ENCODE results near the gene RALGAPA2. TPM values are rescaled to one million over a fixed set of nuclear protein-coding genes. Genes with fewer than 3 reads are reported as not detected.

RALGAPA2 gene
- total and polyA plus RNA-seq, 8 donors: 9.6 to 41.7 (median 24.5) TPM

- no peaks in the 10 kb centered on the region for H3K36me3 ChIP-seq
- H3K9me3 ChIP-seq: no peaks in the 10 kb centered on the region
- no peak overlapping the region for H3K27ac ChIP-seq
- intact Hi-C loops (cut with DNase I): no loop called here
- no peak for ATAC-seq
- H3K4me3 ChIP-seq: no peak overlapping the region
- WGBS, 2 donors: 87 to 91% methylated on average over 6 of the region's 6 CpGs
- DNase-seq: no peak
- peaks cover 0 to 7% (median under 1%) of the 10 kb centered on the region in 3 donors for H3K4me1 ChIP-seq
- H3K27me3 ChIP-seq: no peaks in the 10 kb centered on the region
- FAIRE-seq: no peak
- no peak for TF ChIP-seq CTCF (IDR thresholded peaks at IDR 0.05)
Observed at GRCh38 chr20:20736303-20736702, 23.9 kb upstream of the RALGAPA2 start.

- no peak for TF ChIP-seq CTCF (IDR thresholded peaks at IDR 0.05)
- DNase-seq: no peak
- Histone ChIP-seq H3K36me3 (no peaks in the 10 kb centered on the region), H3K4me1 (no peaks in the 10 kb centered on the region), H3K27ac (no peak overlapping the region), H3K4me3 (no peak overlapping the region), H3K9me3 (no peaks in the 10 kb centered on the region), H3K27me3 (no peaks in the 10 kb centered on the region)
- intact Hi-C loops (cut with DNase I): no loop called here
- WGBS, 2 donors: 78 to 81% methylated on average over 3 of the region's 3 CpGs
- peak in 1 of 4 donors; percentile 20 for ATAC-seq
- no peak for FAIRE-seq
Observed at GRCh38 chr20:20734475-20734948, 22.1 kb upstream of the RALGAPA2 start.

GRCh38 chr20:20733943-20734342 lies 21.5 kb upstream of the RALGAPA2 start:
- ATAC-seq (no peak), DNase-seq (no peak), FAIRE-seq (no peak)
- Histone ChIP-seq H3K4me1 (no peaks in the 10 kb centered on the region), H3K4me3 (no peak overlapping the region), H3K27ac (no peak overlapping the region), H3K27me3 (no peaks in the 10 kb centered on the region), H3K9me3 (no peaks in the 10 kb centered on the region), H3K36me3 (no peaks in the 10 kb centered on the region)
- TF ChIP-seq CTCF (IDR thresholded peaks at IDR 0.05): no peak
- WGBS, 2 donors: 89 to 91% methylated on average over 1 of the region's 1 CpG
- intact Hi-C loops (cut with DNase I): no loop called here

- H3K9me3 ChIP-seq: no peaks in the 10 kb centered on the region
- DNase-seq: no peak
- intact Hi-C loops (cut with DNase I): no loop called here
- H3K4me3 ChIP-seq: no peak overlapping the region
- TF ChIP-seq CTCF (IDR thresholded peaks at IDR 0.05): no peak
- WGBS, 2 donors: 68 to 84% methylated on average over 4 of the region's 4 CpGs
- FAIRE-seq: no peak
- no peaks in the 10 kb centered on the region for H3K4me1 ChIP-seq
- no peak for ATAC-seq
- no peaks in the 10 kb centered on the region for H3K27me3 ChIP-seq
- no peak overlapping the region for H3K27ac ChIP-seq
- no peaks in the 10 kb centered on the region for H3K36me3 ChIP-seq
Observed at GRCh38 chr20:20732641-20733040, 20.2 kb upstream of the RALGAPA2 start.

- no peak for TF ChIP-seq CTCF (IDR thresholded peaks at IDR 0.05)
- WGBS, 2 donors: 79 to 85% methylated on average over 2 of the region's 2 CpGs
- Histone ChIP-seq H3K4me1 (no peaks in the 10 kb centered on the region), H3K27ac (no peak overlapping the region), H3K4me3 (no peak overlapping the region), H3K9me3 (no peaks in the 10 kb centered on the region), H3K27me3 (no peaks in the 10 kb centered on the region), H3K36me3 (no peaks in the 10 kb centered on the region)
- DNase-seq: no peak
- FAIRE-seq: no peak
- peak in 2 of 4 donors; percentile 20 to 25 for ATAC-seq
- intact Hi-C loops (cut with DNase I): no loop called here
Observed at GRCh38 chr20:20731945-20732296, 19.5 kb upstream of the RALGAPA2 start.

Data from pancreas (tissue), 10 donors.